CD4-positive, alpha-beta T cell (primary cell): Measurements from ENCODE around the gene GSDME. TPM values are rescaled to one million over a fixed set of nuclear protein-coding genes. Genes with fewer than 3 reads are reported as not detected.

Experiments used
- ATAC-seq: fragments of 200-7000 bp; cut with Tn5 transposase; one replicate; pipeline ENCODE4 v1.10.0; 2022; ENCODE audit warnings: mild to moderate bottlenecking; ENCODE audit not compliant: poor library complexity
- CTCF ChIA-PET: fragments of 350-600 bp; sonication (Branson Sonifier 250); formaldehyde crosslinking; loops from one replicate; lab custom pipeline; 2021; ENCODE audit warnings: antibody characterized with exemption, inconsistent platforms; lab: Charles Lee
- POLR2A ChIA-PET: fragments of 350-600 bp; sonication (Branson Sonifier 250); formaldehyde crosslinking; loops from one replicate; lab custom pipeline; 2021; ENCODE audit warnings: antibody characterized with exemption, inconsistent platforms; lab: Charles Lee
- DNase-seq, 14 experiments: peaks; one replicate each; pipeline ENCODE4 v3.0.0-alpha.2; 2013 to 2020; ENCODE audit warnings: mixed read lengths in 2 of 14
- H3K27ac ChIP-seq, 2 donors: one replicate each; pipeline versions ENCODE4 v1.5.1 to v1.7.0; 2013; ENCODE audit warnings: low read length in 2 of 2, low read depth in 1 of 2, mild to moderate bottlenecking in 1 of 2
- H3K27me3 ChIP-seq, 2 experiments: 1 replicate in 1 of 2; 2 replicates in 1 of 2; pipeline versions ENCODE4 v1.6.1 to v1.7.0; 2013; ENCODE audit warnings: low read length in 2 of 2, control low read depth in 1 of 2, mild to moderate bottlenecking in 1 of 2, moderate library complexity in 1 of 2; ENCODE audit not compliant: insufficient read depth in 2 of 2, control insufficient read depth in 1 of 2
- H3K36me3 ChIP-seq: one replicate; pipeline ENCODE4 v1.6.1; 2013; ENCODE audit warnings: low read length, control low read depth; ENCODE audit not compliant: insufficient read depth
- H3K4me1 ChIP-seq: one replicate; pipeline ENCODE4 v1.6.1; 2013; ENCODE audit warnings: low read length, control low read depth; ENCODE audit not compliant: insufficient read depth
- H3K4me3 ChIP-seq: one replicate; pipeline ENCODE4 v1.5.1; 2013; ENCODE audit warnings: mild to moderate bottlenecking, low read length, moderate library complexity
- H3K9me3 ChIP-seq, 2 experiments: 1 replicate in 1 of 2; 2 replicates in 1 of 2; pipeline versions ENCODE4 v1.6.1 to v1.7.0; 2013; ENCODE audit warnings: low read length in 2 of 2, mild to moderate bottlenecking in 2 of 2, control low read depth in 1 of 2, moderate library complexity in 1 of 2; ENCODE audit not compliant: control insufficient read depth in 1 of 2, insufficient read depth in 1 of 2
- H3K27ac Mint-ChIP-seq: one replicate; pipeline ENCODE4 v1.8.0; 2020; ENCODE audit warnings: mixed read lengths
- H3K27me3 Mint-ChIP-seq: one replicate; pipeline ENCODE4 v1.8.0; 2021; ENCODE audit warnings: mixed read lengths
- H3K36me3 Mint-ChIP-seq: one replicate; pipeline ENCODE4 v1.8.0; 2021; ENCODE audit warnings: low read depth, mixed read lengths
- H3K4me1 Mint-ChIP-seq: one replicate; pipeline ENCODE4 v1.8.0; 2021; ENCODE audit warnings: low read depth, mixed read lengths
- H3K4me3 Mint-ChIP-seq: one replicate; pipeline ENCODE4 v1.8.0; 2020; ENCODE audit warnings: mild to moderate bottlenecking, mixed read lengths
- H3K9me3 Mint-ChIP-seq: one replicate; pipeline ENCODE4 v1.8.0; 2020; ENCODE audit warnings: mixed read lengths
- intact Hi-C, 2 experiments: fragments of 100-400 bp; cut with DNase I in 1 of 2; cut with micrococcal nuclease in 1 of 2; formaldehyde crosslinking; loops; one replicate each; pipeline versions ENCODE4 v1.15.1 to v1.9.0; 2023 to 2025; cut with DNase I, micrococcal nuclease
- total RNA-seq, 174 experiments: library from RNA in 2 of 174; stranded (reverse) in 2 of 174; gene quantifications; one replicate each; pipeline ENCODE4 v1.2.3 and lab custom pipeline; 2021 to 2026
- TF ChIP-seq, protein P1 (sequence below): fragments of 200-600 bp; IDR thresholded peaks from one replicate; pipeline ENCODE4 v1.8.0; 2022; ENCODE audit warnings: antibody characterized with exemption, mild to moderate bottlenecking

GSDME gene
- total RNA-seq, 2 experiments from 2014 or later: 0.19 TPM; not detected in 1

DNA sequence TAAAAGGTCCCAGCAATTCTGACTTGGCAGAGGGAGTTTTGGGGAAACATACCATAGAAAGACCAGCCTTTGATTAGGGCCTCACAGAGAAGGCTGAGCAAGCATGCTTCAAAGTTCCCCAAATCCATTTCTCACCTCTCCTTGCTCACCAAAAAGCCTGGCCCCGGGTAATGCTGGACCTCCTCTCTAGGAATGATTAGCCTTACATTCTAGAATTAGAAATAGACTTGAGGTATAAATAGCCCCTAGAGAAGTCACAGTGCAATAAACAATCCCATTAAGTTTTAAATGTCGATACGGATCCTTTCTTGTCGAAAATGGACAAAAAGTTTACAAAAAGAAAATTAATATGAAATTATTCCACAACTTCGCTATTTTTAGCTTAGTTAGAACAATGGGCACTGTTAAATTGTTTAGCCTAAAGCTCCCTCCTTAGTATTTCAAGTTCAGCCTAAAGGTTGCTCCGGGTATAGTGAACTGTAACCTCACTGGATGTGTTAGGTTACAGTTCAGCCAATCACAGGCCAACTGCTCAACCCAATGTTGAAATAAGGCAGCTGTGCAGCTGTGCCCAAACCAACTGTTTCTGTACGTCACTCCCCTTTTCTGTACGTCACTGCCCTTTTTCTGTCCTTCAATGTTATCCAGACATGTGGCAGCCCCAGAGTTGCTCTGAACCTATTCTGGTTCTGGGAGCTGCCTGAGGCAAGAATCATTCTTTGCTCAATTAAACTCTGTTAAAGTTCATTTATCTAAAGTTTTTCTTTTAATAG lies 7.9 kb upstream of the GSDME start:
- intact Hi-C loops: no loop called here
- Mint-ChIP-seq H3K4me3 (no peak overlapping the region), H3K4me1 (no peaks in the 10 kb centered on the region), H3K27ac (no peak overlapping the region), H3K27me3 (peaks cover 60% of the 10 kb centered on the region), H3K36me3 (no peaks in the 10 kb centered on the region), H3K9me3 (no peaks in the 10 kb centered on the region)
- Histone ChIP-seq H3K27ac (no peak overlapping the region), H3K27me3 (peaks cover 7 to 24% of the 10 kb centered on the region in 2 experiments), H3K4me1 (no peaks in the 10 kb centered on the region), H3K9me3 (no peaks in the 10 kb centered on the region), H3K36me3 (no peaks in the 10 kb centered on the region), H3K4me3 (no peak overlapping the region)
- ATAC-seq (no peak), DNase-seq (peak in 2 of 14 experiments; percentile 27 to 32)
- TF ChIP-seq, protein P1, sequence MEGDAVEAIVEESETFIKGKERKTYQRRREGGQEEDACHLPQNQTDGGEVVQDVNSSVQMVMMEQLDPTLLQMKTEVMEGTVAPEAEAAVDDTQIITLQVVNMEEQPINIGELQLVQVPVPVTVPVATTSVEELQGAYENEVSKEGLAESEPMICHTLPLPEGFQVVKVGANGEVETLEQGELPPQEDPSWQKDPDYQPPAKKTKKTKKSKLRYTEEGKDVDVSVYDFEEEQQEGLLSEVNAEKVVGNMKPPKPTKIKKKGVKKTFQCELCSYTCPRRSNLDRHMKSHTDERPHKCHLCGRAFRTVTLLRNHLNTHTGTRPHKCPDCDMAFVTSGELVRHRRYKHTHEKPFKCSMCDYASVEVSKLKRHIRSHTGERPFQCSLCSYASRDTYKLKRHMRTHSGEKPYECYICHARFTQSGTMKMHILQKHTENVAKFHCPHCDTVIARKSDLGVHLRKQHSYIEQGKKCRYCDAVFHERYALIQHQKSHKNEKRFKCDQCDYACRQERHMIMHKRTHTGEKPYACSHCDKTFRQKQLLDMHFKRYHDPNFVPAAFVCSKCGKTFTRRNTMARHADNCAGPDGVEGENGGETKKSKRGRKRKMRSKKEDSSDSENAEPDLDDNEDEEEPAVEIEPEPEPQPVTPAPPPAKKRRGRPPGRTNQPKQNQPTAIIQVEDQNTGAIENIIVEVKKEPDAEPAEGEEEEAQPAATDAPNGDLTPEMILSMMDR: no peak
- POLR2A ChIA-PET: interaction anchor here (0.7 kb wide), 1 partner anchor 8 kb away, joined by 3 read pairs; no protein-coding TSS in a partner anchor
- CTCF ChIA-PET: no interaction called here

DNA sequence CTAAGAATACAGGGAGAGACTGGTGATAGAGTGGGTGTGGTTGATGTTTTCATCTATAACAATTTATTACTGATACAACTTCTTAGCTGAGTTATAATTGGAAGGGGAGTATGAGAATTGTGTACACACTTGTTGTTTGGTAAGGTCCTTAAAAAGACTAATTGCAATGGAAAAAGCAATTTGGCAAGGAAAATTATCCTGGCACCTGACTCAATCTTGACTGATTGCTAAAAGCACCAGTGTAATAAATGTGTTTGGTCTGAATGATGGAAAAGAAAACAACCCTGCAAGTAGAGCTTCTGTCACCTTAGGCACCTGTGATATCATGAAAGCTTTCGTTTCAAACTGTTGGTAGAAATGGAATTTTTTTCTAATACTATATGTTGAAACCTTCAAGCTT lies 6.7 kb upstream of the GSDME start:
- DNase-seq: no peak
- intact Hi-C loops: no loop called here
- H3K9me3 Mint-ChIP-seq: no peaks in the 10 kb centered on the region
- Histone ChIP-seq H3K4me3 (no peak overlapping the region), H3K27me3 (peaks cover 18 to 36% of the 10 kb centered on the region in 2 experiments), H3K27ac (no peak overlapping the region), H3K36me3 (no peaks in the 10 kb centered on the region), H3K9me3 (no peaks in the 10 kb centered on the region), H3K4me1 (no peaks in the 10 kb centered on the region)
- POLR2A ChIA-PET: no interaction called here
- no peaks in the 10 kb centered on the region for H3K4me1 Mint-ChIP-seq
- no peak for ATAC-seq
- TF ChIP-seq, protein P1: no peak
- CTCF ChIA-PET: no interaction called here
- peaks cover 66% of the 10 kb centered on the region for H3K27me3 Mint-ChIP-seq
- no peaks in the 10 kb centered on the region for H3K36me3 Mint-ChIP-seq
- no peak overlapping the region for H3K4me3 Mint-ChIP-seq
- no peak overlapping the region for H3K27ac Mint-ChIP-seq

DNA sequence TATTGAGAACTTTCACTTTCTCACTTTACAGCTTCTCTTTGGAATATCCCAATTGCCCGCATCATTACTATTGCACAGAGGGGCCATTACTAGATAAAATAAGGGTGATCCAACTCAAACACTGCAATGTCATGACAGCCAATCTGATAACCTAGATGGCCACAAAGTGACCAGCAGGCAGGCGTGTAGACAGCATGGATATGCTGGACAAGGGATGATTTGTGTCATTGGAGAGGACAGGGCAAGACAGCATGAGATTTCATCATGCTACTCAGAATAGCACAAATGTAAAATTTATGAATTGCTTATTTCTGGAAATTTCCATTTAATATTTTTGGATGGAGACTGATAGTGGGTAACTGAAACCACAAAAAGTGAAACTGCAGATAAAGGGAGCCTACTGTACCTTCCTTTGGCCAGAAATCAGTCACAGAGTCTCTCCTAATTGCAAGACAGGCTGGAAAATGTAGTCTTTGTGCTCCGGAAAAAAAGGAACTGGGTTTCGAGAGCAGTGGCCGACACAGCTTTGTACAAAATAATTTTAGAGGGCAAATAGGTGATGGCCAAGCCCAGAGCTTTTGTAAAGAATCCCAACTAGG lies 6.1 kb upstream of the GSDME start:
- H3K9me3 Mint-ChIP-seq: no peaks in the 10 kb centered on the region
- H3K27ac ChIP-seq: no peak overlapping the region
- no peaks in the 10 kb centered on the region for H3K4me1 ChIP-seq
- no peaks in the 10 kb centered on the region for H3K9me3 ChIP-seq
- DNase-seq: no peak
- H3K4me1 Mint-ChIP-seq: no peaks in the 10 kb centered on the region
- H3K27ac Mint-ChIP-seq: no peak overlapping the region
- TF ChIP-seq, protein P1: no peak
- no peak for ATAC-seq
- peaks cover 23 to 42% of the 10 kb centered on the region in 2 experiments for H3K27me3 ChIP-seq
- H3K27me3 Mint-ChIP-seq: peaks cover 72% of the 10 kb centered on the region
- intact Hi-C loops: no loop called here
- ChIA-PET CTCF (no interaction called here), POLR2A (no interaction called here)
- no peak overlapping the region for H3K4me3 Mint-ChIP-seq
- H3K36me3 ChIP-seq: no peaks in the 10 kb centered on the region
- H3K36me3 Mint-ChIP-seq: no peaks in the 10 kb centered on the region
- no peak overlapping the region for H3K4me3 ChIP-seq
